HepG2 (cell line): ENCODE results near the gene OR10H1. TPM values are rescaled to one million over a fixed set of nuclear protein-coding genes. Genes with fewer than 3 reads are reported as not detected.

Experiments used
- ARID4A ChIP-seq: sonication (generic); formaldehyde crosslinking; IDR thresholded peaks from 2 replicates; pipeline ENCODE4 v1.5.0; 2020; ENCODE audit warnings: mild to moderate bottlenecking, missing genetic modification reagents, borderline replicate concordance
- ATF4 ChIP-seq, 2 experiments: fragments of 450-650 bp in 1 of 2; sonication (generic) in 1 of 2; formaldehyde crosslinking; IDR thresholded peaks; 2 replicates each; pipeline versions ENCODE4 v1.5.0 to v1.8.0; 2020 to 2022; ENCODE audit warnings: mild to moderate bottlenecking in 1 of 2, missing genetic modification reagents in 1 of 2
- CREB1 ChIP-seq, 2 experiments: fragments of 450-650 bp in 1 of 2; IDR thresholded peaks; 2 replicates each; pipeline ENCODE4 v1.6.1; 2016 to 2017; ENCODE audit warnings: control low read depth in 1 of 2, mild to moderate bottlenecking in 1 of 2, missing compliant biosample characterization in 1 of 2, missing genetic modification characterization in 1 of 2
- ISL2 ChIP-seq: sonication (generic); formaldehyde crosslinking; IDR thresholded peaks from 2 replicates; pipeline ENCODE4 v1.5.0; 2020; ENCODE audit warnings: missing genetic modification reagents
- MED13 ChIP-seq: sonication (generic); formaldehyde crosslinking; IDR thresholded peaks from 2 replicates; pipeline ENCODE4 v1.5.0; 2020; ENCODE audit warnings: missing genetic modification reagents
- MED8 ChIP-seq: sonication (generic); formaldehyde crosslinking; IDR thresholded peaks from 2 replicates; pipeline ENCODE4 v1.8.1; 2023; ENCODE audit warnings: mild to moderate bottlenecking, missing genetic modification reagents; ENCODE audit not compliant: insufficient replicate concordance
- MTF1 ChIP-seq: sonication (generic); formaldehyde crosslinking; IDR thresholded peaks from 2 replicates; pipeline ENCODE4 v1.5.0; 2020; ENCODE audit warnings: missing genetic modification reagents
- NCOA1 ChIP-seq: sonication (generic); formaldehyde crosslinking; IDR thresholded peaks from 2 replicates; pipeline ENCODE4 v1.9.0; 2021; ENCODE audit warnings: missing genetic modification reagents
- STAG1 ChIP-seq: sonication (generic); formaldehyde crosslinking; IDR thresholded peaks from 2 replicates; pipeline ENCODE4 v1.4.0; 2020; ENCODE audit warnings: missing genetic modification reagents
- TERF1 ChIP-seq: sonication (generic); formaldehyde crosslinking; IDR thresholded peaks from 2 replicates; pipeline ENCODE4 v1.8.0; 2022; ENCODE audit warnings: mild to moderate bottlenecking, missing genetic modification reagents, moderate library complexity
- TFAP4 ChIP-seq: sonication (generic); IDR thresholded peaks from 2 replicates; pipeline ENCODE4 v1.6.1; 2016; ENCODE audit warnings: low read depth, borderline replicate concordance
- TRIM22 ChIP-seq: fragments of 450-650 bp; IDR thresholded peaks from 2 replicates; pipeline ENCODE4 v1.6.1; 2017
- U2AF2 ChIP-seq: fragments of 200-400 bp; formaldehyde crosslinking; IDR thresholded peaks from 2 replicates; pipeline ENCODE4 v1.6.1; 2017; ENCODE audit warnings: low read depth, mild to moderate bottlenecking, low read length
- XBP1 ChIP-seq: sonication (generic); formaldehyde crosslinking; IDR thresholded peaks from 2 replicates; pipeline ENCODE4 v1.5.0; 2020; ENCODE audit warnings: missing genetic modification reagents
- ZFP1 ChIP-seq: IDR thresholded peaks from 2 replicates; pipeline ENCODE4 v1.6.1; 2016
- ZFP36L1 ChIP-seq: sonication (generic); formaldehyde crosslinking; IDR thresholded peaks from 2 replicates; pipeline ENCODE4 v1.8.0; 2022; ENCODE audit warnings: mild to moderate bottlenecking, missing genetic modification reagents, moderate library complexity
- ZFYVE20 ChIP-seq: sonication (generic); formaldehyde crosslinking; IDR thresholded peaks from 2 replicates; pipeline ENCODE4 v1.8.0; 2023; ENCODE audit warnings: low read depth, mild to moderate bottlenecking, moderate library complexity, missing genetic modification reagents, borderline replicate concordance
- ZNF12 ChIP-seq: sonication (generic); formaldehyde crosslinking; IDR thresholded peaks from 2 replicates; pipeline ENCODE4 v1.5.0; 2020; ENCODE audit warnings: missing genetic modification reagents
- ZNF256 ChIP-seq: sonication (generic); formaldehyde crosslinking; conservative IDR thresholded peaks from 2 replicates; pipeline ENCODE4 v1.4.0; 2020; ENCODE audit warnings: missing genetic modification reagents
- ZNF383 ChIP-seq: sonication (generic); formaldehyde crosslinking; IDR thresholded peaks from 2 replicates; pipeline ENCODE4 v1.4.0; 2020; ENCODE audit warnings: missing genetic modification reagents, mild to moderate bottlenecking, borderline replicate concordance
- ZNF670 ChIP-seq: sonication (generic); formaldehyde crosslinking; IDR thresholded peaks from 2 replicates; pipeline ENCODE4 v1.8.0; 2022; ENCODE audit warnings: mild to moderate bottlenecking, missing genetic modification reagents, borderline replicate concordance
- ZNF737 ChIP-seq: sonication (generic); formaldehyde crosslinking; IDR thresholded peaks from 2 replicates; pipeline ENCODE4 v1.5.0; 2020; ENCODE audit warnings: missing genetic modification reagents, mild to moderate bottlenecking, borderline replicate concordance
- polyA plus RNA-seq, 8 experiments: library from polyadenylated mRNA; depleted of rRNA in 3 of 8; stranded (reverse) in 7 of 8; unstranded in 1 of 8; fragments of >200 nt; fragmentation: Illumina TruSeq in 4 of 8; extraction: Trizol in 4 of 8; gene quantifications; 2 replicates each; pipeline versions ENCODE4 v1.2.1 to v1.2.3, GENCODE V29; 2011 to 2016; ENCODE audit warnings: low read depth in 4 of 8, missing spikeins in 1 of 8, mixed read lengths in 1 of 8; ENCODE audit not compliant: insufficient read depth in 1 of 8
- total RNA-seq, 5 experiments: library from RNA; depleted of rRNA; stranded (reverse); fragments of >200 nt; fragmentation: Illumina TruSeq; extraction: Trizol; gene quantifications; 2 replicates each; pipeline ENCODE4 v1.2.3, GENCODE V29; 2016; ENCODE audit warnings: low read depth in 1 of 5

The OR10H1 gene
- total and polyA plus RNA-seq, 2 of the 13 experiments (the other 11 are each of a cell fraction or from before 2014, with no cell fraction given), result not detected

- TF ChIP-seq TRIM22 (no peak), ZFP1 (CRISPR knock-in tag) (no peak), MED13 (CRISPR knock-in tag) (no peak), TERF1 (no peak), NCOA1 (CRISPR knock-in tag) (no peak), TFAP4 (no peak), ARID4A (CRISPR knock-in tag) (no peak), ZNF670 (CRISPR knock-in tag) (no peak), ZNF256 (CRISPR knock-in tag) (no peak), U2AF2 (no peak), XBP1 (no peak), MTF1 (CRISPR knock-in tag) (no peak), ZNF12 (CRISPR knock-in tag) (peak; percentile 8; the same call in 1 of the 2 replicates), STAG1 (CRISPR knock-in tag) (no peak), ZFP36L1 (CRISPR knock-in tag) (no peak), ISL2 (CRISPR knock-in tag) (no peak), CREB1 (IDR thresholded peaks at IDR 0.05) (no peak), CREB1 (CRISPR knock-in tag; IDR thresholded peaks at IDR 0.05) (peak; percentile 20), ZNF383 (no peak), MED8 (no peak), ATF4 (CRISPR knock-in tag; IDR thresholded peaks at IDR 0.05) (no peak), ZFYVE20 (CRISPR knock-in tag) (no peak), ZNF737 (CRISPR knock-in tag) (no peak)
Observed at GRCh38 chr19:15837221-15837731, 21.8 kb upstream of the OR10H1 start (continued).
